Stimulated activated memory B cell treated with anti-CD40 and anti-IgM and Interleukin-4, amounts not matched to agents 10 μg/mL and 1 μg/mL and 100 μg/mL, for 72 hours (primary cell): ENCODE measurements around the gene ARHGEF28.

ENCODE experiments used
- ATAC-seq: fragments of 150-1000 bp; cut with Tn5 transposase; 2 replicates; pipeline ENCODE4 v1.10.0; 2021
- H3K27ac Mint-ChIP-seq: one replicate; pipeline ENCODE4 v1.8.0; 2022; ENCODE audit warnings: mild to moderate bottlenecking, mixed read lengths
- H3K27me3 Mint-ChIP-seq: one replicate; pipeline ENCODE4 v1.8.0; 2022; ENCODE audit warnings: mixed read lengths
- H3K36me3 Mint-ChIP-seq: one replicate; pipeline ENCODE4 v1.8.0; 2022; ENCODE audit warnings: mixed read lengths
- H3K4me1 Mint-ChIP-seq: one replicate; pipeline ENCODE4 v1.8.0; 2022; ENCODE audit warnings: mixed read lengths
- H3K4me3 Mint-ChIP-seq: one replicate; pipeline ENCODE4 v1.8.0; 2022; ENCODE audit warnings: mild to moderate bottlenecking, moderate library complexity, mixed read lengths
- H3K9me3 Mint-ChIP-seq: one replicate; pipeline ENCODE4 v1.8.0; 2022; ENCODE audit warnings: mixed read lengths

ARHGEF28 gene

DNA sequence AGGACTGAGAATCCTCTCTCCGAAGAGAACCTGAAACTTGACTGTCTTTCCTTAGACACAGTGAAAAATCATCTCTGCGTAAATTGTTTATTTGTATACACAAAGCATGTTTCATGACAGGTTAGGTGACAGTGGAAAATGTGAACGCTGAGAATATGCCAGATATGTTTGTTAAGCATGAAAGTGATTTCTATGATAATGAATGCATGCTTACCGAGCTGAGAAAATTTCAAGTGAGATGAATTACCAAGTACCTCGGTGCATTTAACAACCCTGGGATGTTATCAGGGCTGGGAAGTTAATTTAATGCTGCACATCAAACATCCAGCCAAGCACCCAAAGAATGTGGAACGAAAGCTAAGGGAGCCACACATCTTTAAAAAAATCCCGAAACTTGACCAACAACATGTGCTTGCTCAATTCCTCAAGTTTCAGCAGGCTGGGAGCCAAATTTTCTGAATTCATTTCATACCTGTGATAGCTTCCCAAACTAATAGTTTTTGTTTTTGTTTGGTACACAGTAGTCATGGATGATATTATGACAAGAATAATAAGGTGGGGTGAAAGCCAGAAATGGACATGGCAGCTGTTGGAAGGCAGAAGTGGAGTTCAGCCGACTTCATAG, 336.9 kb downstream of the ARHGEF28 start:
- H3K9me3 Mint-ChIP-seq: peaks cover 5% of the 10 kb centered on the region
- peaks cover 8% of the 10 kb centered on the region for H3K4me1 Mint-ChIP-seq
- no peak overlapping the region for H3K4me3 Mint-ChIP-seq
- no peak for ATAC-seq
- H3K27ac Mint-ChIP-seq: no peak overlapping the region
- no peaks in the 10 kb centered on the region for H3K36me3 Mint-ChIP-seq
- peaks cover 2% of the 10 kb centered on the region for H3K27me3 Mint-ChIP-seq

DNA sequence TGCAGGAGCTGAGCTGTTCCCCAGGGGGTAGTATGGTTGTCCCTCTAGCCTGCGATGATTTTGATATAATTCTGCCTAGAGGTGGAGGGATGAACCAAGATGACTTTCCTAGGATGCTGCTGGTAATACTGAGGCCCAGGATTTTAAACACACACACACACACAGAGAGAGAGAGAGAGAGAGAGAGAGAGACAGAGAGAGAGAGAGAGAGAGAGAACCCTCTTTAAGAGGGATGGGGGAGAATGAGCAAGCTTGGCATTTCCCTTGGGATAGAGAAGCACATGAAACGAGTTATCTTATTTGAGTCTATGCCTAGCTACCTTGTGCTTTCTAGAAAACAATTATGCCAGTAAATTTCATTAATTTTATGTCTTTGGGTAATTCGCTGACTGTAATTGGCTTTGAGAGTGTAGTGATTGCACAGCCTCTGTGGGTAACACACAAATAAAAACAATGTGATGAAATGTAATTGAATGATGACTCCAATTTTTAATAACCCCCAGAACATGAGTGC, 338.4 kb downstream of the ARHGEF28 start:
- Mint-ChIP-seq H3K4me3 (no peak overlapping the region), H3K27me3 (peaks cover 4% of the 10 kb centered on the region), H3K4me1 (peaks cover 8% of the 10 kb centered on the region), H3K27ac (no peak overlapping the region), H3K36me3 (no peaks in the 10 kb centered on the region), H3K9me3 (peaks cover 5% of the 10 kb centered on the region)
- no peak for ATAC-seq

DNA sequence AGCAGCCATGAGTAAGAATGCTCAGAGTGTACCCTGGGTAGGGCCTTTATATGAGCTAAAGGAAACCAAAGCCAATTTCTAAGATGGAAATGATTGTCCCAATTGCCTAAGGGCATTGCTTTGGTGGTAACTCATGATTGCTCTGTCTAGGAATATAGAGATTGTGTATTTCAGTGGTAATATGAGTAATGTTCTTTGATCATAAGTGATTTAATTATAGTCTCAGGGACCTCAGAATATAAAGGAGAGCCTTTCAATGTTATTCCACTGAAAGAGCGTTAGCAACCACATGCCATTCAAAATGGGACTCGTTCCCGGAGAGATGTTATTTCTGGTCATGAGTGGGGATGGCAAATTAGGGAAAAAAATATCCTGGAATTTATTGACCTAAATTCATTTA, 340.5 kb downstream of the ARHGEF28 start:
- peaks cover 16% of the 10 kb centered on the region for H3K27me3 Mint-ChIP-seq
- peaks cover 5% of the 10 kb centered on the region for H3K9me3 Mint-ChIP-seq
- H3K27ac Mint-ChIP-seq: no peak overlapping the region
- no peaks in the 10 kb centered on the region for H3K4me1 Mint-ChIP-seq
- no peak overlapping the region for H3K4me3 Mint-ChIP-seq
- no peak for ATAC-seq
- H3K36me3 Mint-ChIP-seq: no peaks in the 10 kb centered on the region

DNA sequence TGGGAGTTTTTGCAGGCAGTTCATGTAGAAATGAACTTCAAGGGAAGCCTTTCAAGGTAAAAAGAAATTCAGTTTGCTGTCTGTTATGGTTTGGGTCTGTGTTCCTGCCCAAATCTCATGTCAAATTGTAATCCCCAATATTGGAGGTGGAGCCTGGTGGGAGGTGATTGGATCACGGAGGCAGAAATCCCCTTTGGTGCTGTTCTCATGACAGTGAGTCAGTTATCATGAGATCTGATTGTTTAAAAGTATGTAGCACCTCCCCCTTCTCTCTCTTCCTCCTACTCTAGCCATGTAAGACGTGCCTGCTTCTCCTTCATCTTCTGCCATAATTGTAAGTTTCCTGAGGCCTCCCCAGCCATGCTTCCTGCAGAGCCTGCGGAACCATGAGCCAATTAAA, 341.4 kb downstream of the ARHGEF28 start:
- Mint-ChIP-seq H3K27me3 (peaks cover 16% of the 10 kb centered on the region), H3K36me3 (no peaks in the 10 kb centered on the region), H3K9me3 (peaks cover 5% of the 10 kb centered on the region), H3K4me3 (no peak overlapping the region), H3K4me1 (no peaks in the 10 kb centered on the region), H3K27ac (no peak overlapping the region)
- ATAC-seq: no peak

DNA sequence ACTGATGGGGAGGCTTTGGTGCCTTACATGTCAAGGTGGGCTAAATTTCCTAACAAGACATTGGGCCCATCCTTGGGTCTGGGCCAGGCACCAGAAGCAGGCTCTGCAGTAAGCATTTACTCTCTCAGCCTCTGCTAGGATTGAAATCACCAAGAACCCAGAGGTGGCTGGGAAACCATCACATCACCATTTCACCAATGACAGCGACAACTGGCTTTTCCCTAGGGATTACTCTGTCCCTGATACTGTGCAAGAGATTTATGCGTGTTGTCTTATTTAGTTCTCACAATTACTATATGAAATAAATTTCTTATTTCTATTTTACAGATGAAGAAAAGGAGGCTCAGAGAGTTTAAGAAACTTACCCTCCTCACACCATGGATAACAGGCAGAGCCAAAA, 342.2 kb downstream of the ARHGEF28 start:
- no peak for ATAC-seq
- no peaks in the 10 kb centered on the region for H3K4me1 Mint-ChIP-seq
- peaks cover 5% of the 10 kb centered on the region for H3K9me3 Mint-ChIP-seq
- H3K27ac Mint-ChIP-seq: no peak overlapping the region
- H3K4me3 Mint-ChIP-seq: no peak overlapping the region
- peaks cover 16% of the 10 kb centered on the region for H3K27me3 Mint-ChIP-seq
- no peaks in the 10 kb centered on the region for H3K36me3 Mint-ChIP-seq

DNA sequence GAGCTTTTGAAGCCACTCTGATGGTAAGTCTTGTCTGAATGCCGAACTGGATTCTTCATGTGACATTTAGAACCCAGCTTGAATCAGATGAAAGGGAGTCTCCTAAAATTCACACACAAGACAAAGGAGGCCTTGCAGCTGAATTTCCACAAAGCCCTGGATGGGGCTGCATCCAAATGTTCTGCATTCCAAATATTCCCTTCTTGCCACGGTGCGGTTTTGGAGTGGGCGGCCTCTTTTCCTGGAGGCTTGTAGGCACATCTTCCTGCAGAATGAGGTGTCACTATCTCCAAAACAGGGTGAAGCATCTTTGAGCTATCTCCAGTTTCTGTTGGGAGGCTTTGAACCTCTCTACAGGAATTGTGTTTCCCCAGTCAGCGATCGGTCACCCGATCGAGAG, 342.7 kb downstream of the ARHGEF28 start:
- Mint-ChIP-seq H3K27me3 (peaks cover 16% of the 10 kb centered on the region), H3K4me3 (no peak overlapping the region), H3K27ac (no peak overlapping the region), H3K36me3 (no peaks in the 10 kb centered on the region), H3K9me3 (peaks cover 5% of the 10 kb centered on the region), H3K4me1 (no peaks in the 10 kb centered on the region)
- ATAC-seq: no peak

DNA sequence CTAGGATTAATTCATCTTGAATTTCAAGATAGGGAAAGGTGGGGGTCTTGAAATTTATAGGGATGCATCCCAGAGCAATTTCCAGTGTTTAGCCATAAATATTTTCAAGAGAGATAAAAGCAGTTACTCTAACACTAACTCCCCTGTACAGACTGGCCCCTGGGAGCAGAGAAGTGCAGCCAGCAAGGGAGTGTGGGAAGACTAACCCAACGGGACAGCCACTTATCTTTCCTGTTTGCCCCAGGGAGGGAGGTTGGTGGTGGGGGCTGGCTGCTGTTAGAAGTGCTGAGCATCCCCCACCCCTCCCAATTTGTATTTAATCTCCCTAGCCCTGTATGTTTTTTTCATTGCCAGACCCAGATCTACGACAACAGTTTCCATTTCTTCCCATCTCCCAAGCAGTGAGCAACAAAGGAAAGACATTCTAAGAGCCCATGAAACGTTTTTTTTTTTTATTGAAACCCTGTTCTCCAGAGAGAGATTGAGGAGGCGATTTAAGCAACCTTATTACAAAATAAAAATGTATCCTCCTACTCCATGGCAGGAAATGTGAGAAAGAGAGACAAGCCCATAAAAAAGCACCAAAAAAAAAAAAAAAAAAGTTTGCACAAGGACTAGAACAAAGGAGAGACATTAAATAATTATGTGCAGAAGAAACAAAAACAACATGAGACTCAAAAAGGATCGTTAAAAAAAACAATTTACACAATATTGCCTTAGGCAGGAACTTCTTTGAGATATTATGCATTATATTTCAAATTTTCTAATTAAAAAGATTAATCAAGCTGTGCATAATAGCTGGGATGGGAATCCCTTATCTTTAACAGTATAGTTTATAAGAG, 343.4 kb downstream of the ARHGEF28 start:
- Mint-ChIP-seq H3K4me3 (no peak overlapping the region), H3K4me1 (no peaks in the 10 kb centered on the region), H3K9me3 (peaks cover 5% of the 10 kb centered on the region), H3K27me3 (peaks cover 16% of the 10 kb centered on the region), H3K27ac (no peak overlapping the region), H3K36me3 (no peaks in the 10 kb centered on the region)
- ATAC-seq: no peak

DNA sequence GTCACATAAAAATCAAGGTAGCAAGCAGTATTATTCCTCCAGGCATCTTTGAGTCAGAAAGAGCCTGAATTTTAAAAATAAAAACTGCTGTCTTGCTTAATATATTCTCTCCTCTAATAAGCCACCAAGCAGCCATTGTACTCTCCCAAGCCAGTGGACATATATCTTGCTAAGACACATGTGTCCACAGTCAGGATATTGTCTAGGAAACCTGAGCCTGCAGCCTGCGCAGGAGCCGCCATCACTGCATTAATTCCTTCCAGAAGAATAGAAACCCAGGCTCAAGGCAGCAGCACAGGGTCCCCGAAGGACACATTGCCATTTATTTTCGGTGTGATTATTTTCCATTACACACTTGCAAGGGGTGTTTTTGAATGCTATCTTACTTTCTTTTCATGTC, 345.3 kb downstream of the ARHGEF28 start:
- Mint-ChIP-seq H3K4me3 (no peak overlapping the region), H3K9me3 (peaks cover 5% of the 10 kb centered on the region), H3K27ac (no peak overlapping the region), H3K4me1 (no peaks in the 10 kb centered on the region), H3K36me3 (no peaks in the 10 kb centered on the region), H3K27me3 (peaks cover 18% of the 10 kb centered on the region)
- no peak for ATAC-seq

DNA sequence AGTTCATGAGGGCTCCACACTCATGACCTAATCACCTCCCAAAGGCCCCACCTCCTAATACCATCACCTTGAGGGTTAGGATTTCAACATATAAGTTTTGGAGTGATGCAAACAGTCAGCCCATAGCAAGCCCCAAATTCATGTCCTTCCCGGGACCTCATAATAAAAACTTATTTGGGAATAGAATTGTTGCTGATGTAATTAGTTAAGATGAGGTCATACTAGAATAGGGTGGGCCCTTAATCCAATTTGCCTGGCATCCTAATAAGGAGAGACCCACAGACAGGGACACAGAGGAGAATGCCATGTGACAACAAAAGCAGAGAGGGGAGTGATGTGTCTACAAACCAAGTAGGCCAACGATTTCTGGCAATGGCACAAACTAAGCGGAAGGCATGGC, 347.1 kb downstream of the ARHGEF28 start:
- no peak overlapping the region for H3K27ac Mint-ChIP-seq
- peaks cover 30% of the 10 kb centered on the region for H3K27me3 Mint-ChIP-seq
- H3K9me3 Mint-ChIP-seq: no peaks in the 10 kb centered on the region
- no peaks in the 10 kb centered on the region for H3K4me1 Mint-ChIP-seq
- H3K4me3 Mint-ChIP-seq: no peak overlapping the region
- ATAC-seq: no peak
- no peaks in the 10 kb centered on the region for H3K36me3 Mint-ChIP-seq

DNA sequence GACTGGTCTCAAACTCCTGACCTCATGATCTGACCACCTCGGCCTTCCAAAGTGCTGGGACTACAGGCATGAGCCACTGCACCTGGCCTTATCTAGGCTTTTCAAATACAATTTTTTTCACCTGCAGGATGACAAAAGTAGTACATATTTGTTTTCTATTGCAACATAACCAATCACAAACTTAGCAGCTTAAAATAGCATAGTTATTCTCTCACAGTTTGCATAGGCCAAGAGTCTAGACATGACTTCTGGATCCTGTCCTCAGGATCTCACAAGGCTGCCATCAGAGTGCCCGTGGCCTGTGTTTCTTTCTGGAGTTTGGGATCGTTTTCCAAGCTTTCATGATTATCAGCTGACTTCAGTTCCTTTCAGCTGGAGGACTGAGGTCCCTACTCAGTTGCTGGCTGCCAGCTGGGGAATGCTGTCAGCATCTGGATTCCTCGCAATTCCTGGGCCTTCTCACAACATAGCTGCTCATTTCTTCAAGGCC, 348.9 kb downstream of the ARHGEF28 start:
- ATAC-seq: no peak
- Mint-ChIP-seq H3K4me3 (no peak overlapping the region), H3K36me3 (no peaks in the 10 kb centered on the region), H3K9me3 (no peaks in the 10 kb centered on the region), H3K27ac (no peak overlapping the region), H3K4me1 (no peaks in the 10 kb centered on the region), H3K27me3 (peaks cover 21% of the 10 kb centered on the region)

DNA sequence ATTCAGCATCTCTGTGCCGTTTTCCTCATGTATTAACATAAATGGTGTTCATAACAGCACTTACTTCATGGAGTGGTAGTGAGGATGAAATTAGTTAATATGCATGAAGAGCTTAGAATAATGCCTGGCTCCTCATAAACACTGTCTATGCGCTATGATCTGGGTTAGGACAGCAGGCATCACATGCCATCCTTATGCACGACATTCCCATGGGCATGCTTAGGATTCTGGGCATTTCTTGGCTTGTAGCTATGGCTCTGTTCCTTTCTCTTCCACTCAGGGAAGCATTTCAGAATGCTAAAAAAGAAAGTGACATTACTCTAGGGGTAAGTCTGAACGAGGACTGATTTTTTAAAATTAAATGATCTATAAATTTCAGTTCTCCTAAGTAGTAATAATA, 349.8 kb downstream of the ARHGEF28 start:
- Mint-ChIP-seq H3K36me3 (no peaks in the 10 kb centered on the region), H3K4me1 (no peaks in the 10 kb centered on the region), H3K27me3 (peaks cover 14% of the 10 kb centered on the region), H3K27ac (no peak overlapping the region), H3K4me3 (no peak overlapping the region), H3K9me3 (no peaks in the 10 kb centered on the region)
- no peak for ATAC-seq

DNA sequence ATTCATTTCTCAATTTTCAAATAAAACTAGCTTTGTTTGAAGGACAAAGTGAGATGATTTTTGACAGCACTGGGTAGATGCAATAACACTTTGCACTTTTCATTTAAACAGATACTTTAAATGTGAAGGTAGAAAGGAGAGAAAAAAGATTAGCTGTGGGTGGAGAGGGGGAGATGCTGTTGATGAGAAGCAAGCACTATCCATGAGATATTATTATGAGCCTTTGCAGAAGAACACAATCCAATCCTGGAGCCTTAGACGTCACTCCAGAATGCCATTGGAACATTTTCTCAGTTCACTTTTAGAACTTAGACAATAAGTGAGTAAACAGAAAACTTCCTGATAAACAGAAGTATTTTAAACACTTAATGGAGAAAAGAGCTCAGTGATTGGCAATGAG, 351.1 kb downstream of the ARHGEF28 start:
- ATAC-seq: no peak
- Mint-ChIP-seq H3K9me3 (no peaks in the 10 kb centered on the region), H3K27me3 (peaks cover 14% of the 10 kb centered on the region), H3K36me3 (no peaks in the 10 kb centered on the region), H3K4me1 (no peaks in the 10 kb centered on the region), H3K27ac (no peak overlapping the region), H3K4me3 (no peak overlapping the region)

DNA sequence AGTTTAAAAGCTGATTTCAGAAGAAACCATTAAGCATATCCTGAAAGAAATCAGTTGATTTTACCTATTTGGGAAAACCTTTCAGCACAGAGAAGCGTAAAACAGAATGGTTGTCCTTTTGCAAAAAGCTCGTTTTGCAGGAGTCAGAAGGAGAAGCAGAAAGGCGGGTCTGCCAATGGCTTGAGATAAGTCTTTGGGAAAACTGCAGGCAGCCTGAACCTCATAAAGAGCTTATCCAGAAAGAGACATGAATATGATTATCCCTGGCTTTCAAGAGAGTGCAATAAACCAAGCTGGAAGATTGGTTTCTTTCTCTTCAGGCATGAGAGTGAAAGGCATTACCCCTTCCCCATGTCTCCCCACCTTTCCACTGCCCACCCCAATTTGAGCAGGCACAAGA, 353.3 kb downstream of the ARHGEF28 start:
- Mint-ChIP-seq H3K4me1 (no peaks in the 10 kb centered on the region), H3K4me3 (no peak overlapping the region), H3K27me3 (peaks cover 14% of the 10 kb centered on the region), H3K9me3 (no peaks in the 10 kb centered on the region), H3K36me3 (no peaks in the 10 kb centered on the region), H3K27ac (no peak overlapping the region)
- no peak for ATAC-seq

DNA sequence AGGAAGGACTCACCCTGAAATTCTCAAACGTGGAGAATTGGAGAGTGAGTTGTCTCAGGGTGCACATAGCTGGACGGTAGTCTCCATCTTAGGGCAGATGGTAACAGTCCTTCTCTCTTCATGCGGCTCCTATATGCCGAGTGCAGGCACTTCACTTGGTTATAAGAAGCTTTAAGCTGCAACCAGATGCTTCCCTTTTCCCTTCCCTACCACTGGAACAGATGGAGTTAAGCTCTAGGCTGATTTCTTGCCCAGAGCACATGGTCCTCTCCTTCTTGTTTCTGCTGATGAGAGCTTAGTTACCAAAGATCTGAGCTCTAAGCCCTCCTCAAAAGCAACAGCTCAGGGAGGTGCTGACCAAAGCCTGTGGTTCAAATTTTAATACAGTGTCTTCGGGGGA, 355.7 kb downstream of the ARHGEF28 start:
- no peak overlapping the region for H3K27ac Mint-ChIP-seq
- no peaks in the 10 kb centered on the region for H3K4me1 Mint-ChIP-seq
- no peaks in the 10 kb centered on the region for H3K9me3 Mint-ChIP-seq

DNA sequence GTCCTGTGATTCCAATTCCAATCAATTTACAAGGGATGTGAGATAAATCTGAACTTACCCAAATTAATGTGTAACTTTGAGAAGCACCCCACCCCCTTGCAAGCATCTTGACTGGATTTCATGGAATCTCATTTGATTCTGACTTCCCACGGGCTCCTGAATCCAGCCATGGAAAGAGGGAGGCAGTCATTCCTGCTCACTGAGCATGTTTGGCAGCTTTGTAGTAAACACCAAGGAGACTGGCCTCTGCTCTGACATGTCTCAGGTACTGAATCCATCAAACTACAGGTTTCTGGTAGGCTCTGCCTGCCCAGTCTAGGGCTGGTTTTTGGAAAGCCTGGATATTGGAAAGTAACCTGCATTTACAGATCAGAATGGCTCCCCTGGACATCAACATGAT, 357.6 kb downstream of the ARHGEF28 start:
- Mint-ChIP-seq H3K27me3 (peaks cover 9% of the 10 kb centered on the region), H3K9me3 (no peaks in the 10 kb centered on the region), H3K4me3 (no peak overlapping the region), H3K4me1 (no peaks in the 10 kb centered on the region), H3K36me3 (no peaks in the 10 kb centered on the region), H3K27ac (no peak overlapping the region)
- no peak for ATAC-seq

More for the DNA sequence above, 355.7 kb downstream of the ARHGEF28 start:
- no peak for ATAC-seq
- no peak overlapping the region for H3K4me3 Mint-ChIP-seq
- peaks cover 8% of the 10 kb centered on the region for H3K27me3 Mint-ChIP-seq
- no peaks in the 10 kb centered on the region for H3K36me3 Mint-ChIP-seq

DNA sequence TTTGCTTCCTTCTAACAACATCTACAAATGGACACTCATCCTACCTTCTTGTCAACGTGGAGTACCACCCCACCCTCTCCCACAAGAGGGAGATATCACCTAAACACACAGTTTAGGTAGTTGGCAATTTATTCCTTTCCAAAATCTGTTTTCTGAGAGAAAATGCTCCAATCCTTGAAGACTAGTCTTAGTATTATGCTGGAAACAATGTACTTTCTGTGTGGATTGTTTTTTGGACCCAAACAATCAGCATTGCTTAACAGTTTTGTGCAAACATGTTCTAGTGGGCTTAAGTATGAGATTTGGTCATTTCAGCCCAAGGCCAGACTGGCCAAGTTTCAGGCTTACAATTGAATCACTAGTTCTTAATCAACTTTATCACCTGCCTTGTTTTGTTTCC, 359.1 kb downstream of the ARHGEF28 start:
- ATAC-seq: no peak
- Mint-ChIP-seq H3K27ac (no peak overlapping the region), H3K4me1 (no peaks in the 10 kb centered on the region), H3K27me3 (peaks cover 9% of the 10 kb centered on the region), H3K4me3 (no peak overlapping the region), H3K36me3 (no peaks in the 10 kb centered on the region), H3K9me3 (no peaks in the 10 kb centered on the region)
